NCI-H1694 (cell line): ENCODE measurements around the gene CELF6.

ENCODE experiments used
- DNase-seq: peaks from one replicate; lab custom pipeline; 2025; lab: John Stamatoyannopoulos, UW

CELF6 gene

DNA sequence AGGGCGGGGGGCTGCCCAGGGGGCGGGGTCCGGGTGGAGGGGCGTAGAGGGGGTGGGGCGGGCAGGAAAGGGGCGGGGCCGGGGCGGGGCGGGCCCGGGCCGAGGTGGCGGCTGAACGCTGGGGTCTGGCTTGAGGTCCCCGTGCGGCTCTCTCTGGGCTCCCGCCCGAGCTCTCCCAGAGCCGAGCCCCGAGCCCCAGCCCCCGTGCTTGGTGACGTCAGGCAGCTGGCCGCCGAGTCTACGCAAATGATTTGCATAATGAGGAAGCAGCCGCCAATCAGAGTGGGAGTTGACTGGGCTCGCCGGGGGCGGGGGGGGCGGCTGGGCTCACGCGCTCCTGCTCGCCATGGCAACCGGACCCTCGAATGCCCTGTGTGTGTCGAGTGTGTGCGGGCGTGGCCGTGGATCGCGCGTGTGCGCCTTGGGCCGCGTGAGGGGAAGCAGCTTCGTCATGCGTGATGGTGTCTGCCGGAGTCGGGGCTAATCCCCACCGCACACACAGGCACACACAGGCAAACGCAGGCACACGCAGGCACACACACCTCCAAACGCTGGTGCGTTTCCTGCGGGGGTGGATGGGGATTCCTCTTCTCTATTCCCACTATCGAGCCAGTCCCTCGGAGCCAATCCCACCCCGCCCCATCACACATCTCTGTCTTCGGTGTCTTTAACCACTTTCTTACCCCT lies at the start of gene CELF6:
CELF6 (minus strand) TSS at position 173 of the 687 bp plus-strand sequence. CDS start 283 bp downstream, outside the sequence.
- no peak for DNase-seq

GRCh38 chr15:72368899-72369298 lies 48.9 kb upstream of the CELF6 start:
- no peak for DNase-seq

DNA sequence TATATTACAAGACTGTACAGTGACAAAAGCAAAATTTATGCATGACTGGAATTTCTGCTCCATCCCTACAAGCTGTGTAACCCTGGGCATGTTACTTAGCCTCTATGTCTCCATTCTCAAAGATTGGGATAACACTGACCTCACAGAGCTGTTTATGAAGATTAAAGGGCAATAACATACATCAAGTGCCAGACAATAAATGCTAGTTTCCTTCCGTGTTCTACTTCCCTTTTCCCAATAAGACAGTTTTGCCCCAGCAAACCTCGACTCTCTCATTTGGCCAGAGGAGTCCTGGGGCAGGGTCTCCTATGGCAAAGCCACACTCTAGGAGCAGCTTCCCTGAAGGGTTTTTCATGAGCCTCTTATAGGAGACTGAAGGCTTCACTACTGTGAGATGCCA lies 48.4 kb upstream of the CELF6 start:
- no peak for DNase-seq

GRCh38 chr15:72365844-72366243 lies 45.9 kb upstream of the CELF6 start:
- DNase-seq = no peak

GRCh38 chr15:72361176-72361575 lies 41.2 kb upstream of the CELF6 start:
- no peak for DNase-seq

DNA sequence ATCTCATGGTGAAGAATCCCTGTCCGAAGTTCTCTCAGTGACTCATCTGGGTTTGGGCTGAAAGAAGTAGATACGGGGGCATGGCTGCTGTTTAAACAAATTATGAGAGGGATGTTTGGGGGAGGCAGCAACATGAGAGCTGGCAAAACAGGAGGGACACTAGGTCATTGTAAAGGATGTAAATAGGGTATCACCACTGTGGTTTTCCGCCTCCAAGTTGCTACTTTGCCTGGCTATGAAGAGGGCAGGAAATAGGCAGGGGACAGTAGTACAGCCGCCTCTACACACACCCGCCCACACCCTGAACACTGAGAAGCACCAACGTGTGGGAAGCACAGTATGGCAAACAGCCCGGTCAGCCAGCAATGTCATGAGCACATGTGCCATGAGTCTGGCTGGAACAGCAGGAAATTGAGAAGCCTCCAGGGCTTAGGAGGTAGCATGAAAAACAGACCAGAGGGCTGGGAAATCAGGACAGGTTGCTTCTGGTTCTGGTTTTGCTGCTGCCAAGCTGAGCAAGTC lies 38.8 kb upstream of the CELF6 start:
- no peak for DNase-seq

- no peak for DNase-seq
These were observed 38.2 kb upstream of the CELF6 start for GRCh38 chr15:72358121-72358520.

DNA sequence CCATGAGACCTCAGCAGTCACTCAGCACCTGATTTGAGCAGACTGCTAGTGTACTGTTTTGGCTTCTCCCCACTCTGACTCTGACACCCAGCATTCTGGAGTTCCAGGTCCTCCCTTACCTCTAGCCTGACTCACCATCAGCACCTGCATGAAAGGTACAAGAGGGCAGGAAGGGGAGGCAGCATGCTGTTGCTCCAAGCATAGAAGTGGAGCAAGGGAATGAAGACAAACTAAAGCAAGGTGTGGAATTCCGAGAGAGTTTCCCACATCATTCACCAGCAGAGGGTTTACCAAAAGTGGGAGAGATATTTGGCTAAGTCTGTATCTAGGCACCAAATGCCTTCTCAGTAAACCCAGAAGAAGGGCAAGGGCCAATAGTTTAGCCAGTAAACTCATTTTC lies 34.5 kb upstream of the CELF6 start:
- no peak for DNase-seq

DNA sequence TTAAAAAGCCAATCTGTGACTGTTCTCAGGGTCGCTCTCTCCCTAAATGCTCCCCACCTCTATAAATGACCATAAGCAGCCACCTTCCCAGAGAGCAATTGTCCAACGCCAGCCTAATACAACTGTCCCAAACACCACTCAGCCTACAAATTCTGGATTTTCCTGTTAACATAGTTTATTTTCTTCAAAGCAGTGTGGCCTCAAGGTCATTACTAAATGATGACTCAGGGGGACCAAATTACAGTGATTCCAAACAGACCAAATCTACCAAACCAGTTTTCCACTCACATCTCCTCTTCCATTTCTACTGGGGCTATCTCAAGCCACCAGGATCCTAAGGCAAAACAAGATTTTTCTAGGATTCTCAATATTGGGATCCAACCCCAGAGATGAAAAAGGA lies 33.3 kb upstream of the CELF6 start:
- no peak for DNase-seq

DNA sequence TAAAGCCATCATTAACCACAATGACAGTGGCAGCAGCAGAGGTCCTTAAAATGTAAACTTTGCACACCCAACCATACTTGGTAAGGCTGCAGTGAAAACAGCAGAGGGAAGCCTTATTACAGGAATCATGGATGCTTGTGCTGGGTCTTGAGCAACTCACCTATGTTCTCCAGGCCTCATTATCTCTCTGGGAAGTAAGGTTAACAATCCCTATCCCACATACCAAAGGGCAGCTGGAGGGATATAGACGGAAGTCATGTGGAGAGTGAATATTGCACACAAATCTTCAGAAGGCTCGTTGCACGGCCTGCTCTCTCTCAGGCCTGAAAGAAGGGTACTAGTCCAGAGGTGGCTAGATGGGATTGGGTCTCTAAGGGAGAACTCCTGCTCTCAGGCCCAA lies 25.8 kb upstream of the CELF6 start:
- DNase-seq = no peak

DNA sequence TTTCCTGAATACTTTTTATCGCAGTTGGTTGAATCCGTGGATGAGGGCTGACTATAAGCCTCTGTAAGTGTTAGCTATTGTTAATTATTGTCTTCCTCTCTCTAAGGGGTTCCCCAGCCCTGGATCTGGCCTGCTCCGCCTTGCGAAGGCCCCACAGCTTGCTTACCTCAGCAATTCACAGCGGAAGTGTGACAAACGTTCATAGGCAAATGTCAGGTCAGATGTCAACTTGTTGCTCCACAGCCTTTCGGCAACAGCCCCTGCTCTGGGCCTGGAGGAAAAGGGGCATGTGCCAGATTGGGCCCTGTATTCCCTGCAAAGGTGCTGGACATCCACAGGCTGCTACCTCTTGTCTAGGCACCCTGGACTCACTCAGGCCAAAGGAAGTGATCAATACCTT lies 25.3 kb upstream of the CELF6 start:
- DNase-seq = no peak

DNA sequence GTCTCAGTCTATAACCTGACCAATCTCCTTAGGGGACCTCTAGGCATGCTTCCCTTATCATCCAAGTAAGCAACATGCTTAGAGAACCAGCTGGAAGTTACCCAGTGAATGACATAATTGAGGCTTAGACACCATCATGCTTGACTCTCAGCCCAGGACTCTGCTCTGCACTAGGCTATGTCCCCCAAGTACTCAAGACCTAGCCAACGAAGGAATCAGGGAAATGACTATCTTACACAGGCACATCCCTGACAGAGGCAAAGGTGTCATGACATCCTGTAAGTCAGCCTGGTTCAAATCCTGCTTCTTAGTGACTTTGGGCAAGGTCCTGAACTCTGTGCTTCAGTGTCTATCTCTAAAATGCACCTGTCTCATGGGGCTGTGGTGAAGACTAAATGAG lies 24.6 kb upstream of the CELF6 start:
- no peak for DNase-seq

DNA sequence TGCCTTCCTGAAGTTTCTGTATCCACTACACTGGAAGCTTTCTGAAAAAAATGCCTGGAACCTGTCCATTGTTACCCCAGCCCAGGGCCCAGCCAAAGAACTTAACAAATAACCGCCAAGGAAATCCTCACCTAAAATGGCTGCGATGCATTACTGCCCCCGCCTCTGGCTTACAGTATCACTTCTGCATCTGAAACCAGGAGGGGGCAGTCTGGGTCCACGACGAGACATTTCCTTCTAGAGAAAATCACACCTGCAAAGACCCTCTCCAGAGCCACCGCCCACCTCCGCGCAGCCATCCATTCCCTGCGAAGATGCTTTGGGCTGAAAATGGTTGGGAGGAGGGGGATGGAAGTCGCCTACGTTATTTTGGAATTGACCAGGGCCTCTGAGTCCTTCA lies 22.4 kb upstream of the CELF6 start:
- no peak for DNase-seq

DNA sequence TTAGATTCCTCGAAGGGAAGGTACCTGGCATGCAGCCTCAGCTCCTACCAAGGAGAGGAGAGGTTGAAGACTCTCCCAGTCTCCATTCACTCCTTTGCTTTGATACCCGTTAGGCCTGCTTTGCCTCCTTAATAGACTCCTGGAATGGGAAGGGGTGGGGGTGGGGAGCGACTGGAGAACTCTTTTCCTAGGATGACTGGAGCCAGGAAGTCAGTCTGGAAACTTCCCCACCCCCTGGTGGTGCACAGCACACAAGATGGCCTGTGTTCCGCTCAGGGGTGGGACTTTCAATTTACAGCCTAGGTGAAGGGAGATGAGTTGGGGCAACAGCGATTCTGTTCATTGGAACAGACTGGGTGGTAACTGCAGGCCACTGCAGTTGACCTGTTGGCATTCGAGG lies 21.4 kb upstream of the CELF6 start:
- DNase-seq = no peak

DNA sequence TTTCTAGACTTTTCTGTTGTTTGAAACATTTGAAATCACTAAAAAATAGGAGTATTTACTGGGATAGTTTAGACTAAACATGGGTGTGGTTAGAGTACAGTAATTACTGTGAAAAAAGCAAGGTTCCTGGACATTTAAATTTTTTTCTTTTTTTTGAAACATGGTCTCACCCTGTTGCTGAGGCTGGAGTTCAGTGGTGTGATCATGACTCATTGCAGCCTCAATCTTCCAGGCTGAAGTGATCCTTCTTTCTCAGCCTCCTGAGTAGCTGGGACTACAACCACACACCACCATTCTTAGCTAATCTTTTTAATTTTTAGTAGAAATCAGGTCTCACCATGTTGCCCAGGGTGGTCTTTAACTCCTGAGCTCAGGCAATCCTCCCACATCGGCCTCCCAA lies 20.4 kb upstream of the CELF6 start:
- no peak for DNase-seq

DNA sequence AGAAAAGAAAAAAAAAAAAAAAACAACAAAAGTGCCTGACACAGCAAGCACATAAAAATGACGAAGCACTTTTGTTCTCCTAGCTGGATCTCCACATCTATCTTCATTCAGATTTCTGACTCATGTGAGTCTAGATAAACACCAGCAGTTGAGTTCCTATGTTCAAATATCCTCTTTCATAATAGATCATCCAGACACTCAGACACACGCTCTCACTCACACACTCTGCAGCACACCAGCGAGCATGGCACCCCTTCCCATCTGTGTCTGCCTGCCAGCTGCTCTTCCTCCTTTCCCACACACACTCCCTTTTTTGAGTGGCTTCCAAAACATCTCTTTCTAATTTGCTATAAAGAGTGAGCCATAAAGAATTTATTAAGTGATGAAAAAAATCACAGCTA lies 19.8 kb upstream of the CELF6 start:
- DNase-seq = peak; percentile 74

DNA sequence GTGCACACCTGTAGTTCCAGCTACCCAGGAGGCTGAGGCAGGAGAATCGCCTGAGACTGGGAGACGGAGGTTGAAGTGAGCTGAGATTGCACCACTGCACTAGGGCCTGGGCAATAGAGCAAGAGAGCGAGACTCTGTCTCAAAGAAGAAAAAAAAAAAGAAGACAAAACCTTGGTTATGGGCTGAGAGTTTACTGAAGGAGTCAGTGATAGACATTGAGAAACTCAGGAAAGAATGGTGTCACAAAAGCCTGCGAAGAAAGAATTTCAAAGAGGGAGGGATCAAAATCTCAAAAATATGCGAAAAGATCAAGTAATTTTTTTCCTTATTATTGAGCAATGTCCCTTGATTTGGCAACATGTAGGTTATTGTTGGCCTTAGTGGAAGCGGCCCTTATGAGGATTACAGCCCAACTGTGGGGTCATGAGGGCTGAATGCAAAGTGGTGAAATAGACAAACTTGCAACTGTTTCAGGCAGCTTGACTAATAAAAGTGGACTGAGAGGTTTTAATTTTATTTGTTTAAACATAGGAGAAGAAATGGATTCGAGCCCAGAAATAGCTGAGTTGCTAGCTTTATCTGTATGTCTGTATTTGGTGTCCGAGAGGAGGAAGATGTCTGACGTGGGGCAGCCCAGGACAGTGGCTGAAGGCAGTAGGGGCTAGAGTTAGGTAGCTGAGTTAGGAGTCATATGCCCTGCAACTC lies 18.8 kb upstream of the CELF6 start:
- no peak for DNase-seq

GRCh38 chr15:72338148-72338547 lies 18.2 kb upstream of the CELF6 start:
- DNase-seq = no peak

GRCh38 chr15:72334842-72335241 lies 14.9 kb upstream of the CELF6 start:
- DNase-seq = no peak

- DNase-seq = no peak
These were observed 11.1 kb upstream of the CELF6 start for GRCh38 chr15:72331021-72331420.

DNA sequence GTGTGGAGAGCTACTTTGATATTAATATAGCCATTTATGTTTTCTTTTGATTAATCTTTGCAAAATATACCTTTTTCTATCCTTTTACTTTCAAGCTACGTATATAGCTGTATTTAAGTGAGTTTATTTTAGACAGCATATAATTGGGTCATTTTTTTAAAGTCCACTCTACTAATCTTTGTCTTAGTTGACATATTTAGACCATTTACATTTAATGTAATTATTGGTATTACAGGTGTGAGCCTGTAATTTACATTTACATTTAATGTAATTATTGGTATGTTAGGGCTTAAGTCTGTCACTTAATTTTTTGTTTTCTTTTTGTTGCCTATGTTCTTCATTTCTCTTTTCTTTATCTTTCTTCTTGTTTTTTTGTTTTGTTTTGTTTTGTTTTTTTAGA lies 3.8 kb upstream of the CELF6 start:
- DNase-seq = no peak

DNA sequence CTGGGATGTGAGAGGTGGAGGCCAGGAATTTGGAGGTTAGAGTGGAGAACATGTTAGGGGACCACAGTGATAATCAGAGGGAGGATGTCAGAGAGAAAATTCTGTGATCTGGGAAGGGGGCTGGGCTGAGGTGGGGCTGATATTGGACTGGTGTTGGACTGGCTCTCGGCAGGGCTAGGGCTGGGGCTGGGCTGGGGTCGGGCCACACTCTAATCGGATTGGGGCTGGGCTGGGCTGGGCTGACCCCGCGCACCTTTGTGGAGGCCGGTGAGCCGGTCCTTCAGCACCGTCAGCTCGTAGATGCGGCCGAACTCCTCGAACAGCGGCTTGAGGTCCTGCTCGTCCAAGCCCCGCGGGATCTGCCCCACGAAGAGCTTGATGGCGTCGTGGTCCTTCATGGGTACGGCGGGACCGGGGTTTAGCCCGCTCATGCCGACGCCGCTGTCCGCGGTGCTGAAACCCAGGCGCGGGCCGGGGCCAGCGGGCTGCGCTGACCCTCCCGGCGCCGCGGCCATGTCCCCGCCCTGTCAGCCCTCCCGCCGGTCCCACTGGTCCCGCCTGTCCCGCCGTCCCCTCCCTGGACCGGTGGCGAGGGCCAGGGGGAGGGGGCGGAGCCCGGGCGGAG lies 485 bp downstream of the CELF6 start:
- no peak for DNase-seq

DNA sequence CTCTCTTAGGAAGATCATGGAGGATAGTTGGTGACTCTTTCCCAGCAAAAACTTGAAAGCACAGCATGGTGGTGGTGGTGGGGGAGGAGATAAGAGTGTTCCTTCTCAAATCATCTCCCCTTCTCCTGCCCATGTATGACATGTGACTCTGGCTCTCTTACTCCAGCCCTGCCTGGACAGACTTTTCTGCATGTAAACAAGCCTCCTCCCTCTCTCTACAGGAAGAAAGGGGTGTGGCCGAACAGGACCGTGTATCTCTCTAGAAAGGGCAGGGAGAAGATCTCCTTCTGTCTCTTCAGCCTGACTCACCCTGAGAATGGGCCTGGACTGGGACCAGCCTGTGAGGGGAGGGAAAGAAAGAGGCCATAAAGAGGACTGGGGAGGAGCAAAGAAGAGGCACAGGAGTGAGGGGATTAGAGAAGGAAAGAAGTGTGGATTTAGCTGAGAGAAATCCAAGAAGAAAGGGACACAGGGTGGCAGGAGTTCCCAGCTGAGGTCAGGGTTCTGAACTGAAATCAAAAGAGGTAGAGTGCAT lies 1.5 kb downstream of the CELF6 start:
- no peak for DNase-seq
